OCI-LY7 (cell line): ENCODE data around the gene UBL4A.

Experiments
- CTCF ChIP-seq: fragments of 200-600 bp; sonication (generic); conservative IDR thresholded peaks from 2 replicates; pipeline ENCODE4 v1.5.1; 2014; ENCODE audit warnings: mild to moderate bottlenecking, antibody characterized with exemption, low read length, moderate library complexity, mixed read lengths
- EZH2phosphoT487 ChIP-seq: fragments of 200-600 bp; sonication (generic); IDR thresholded peaks from 2 replicates; pipeline ENCODE4 v1.6.1; 2018; ENCODE audit warnings: low read depth, borderline replicate concordance, mild to moderate bottlenecking, mixed run types, antibody characterized with exemption, low read length, moderate library complexity, mixed read lengths

DNA sequence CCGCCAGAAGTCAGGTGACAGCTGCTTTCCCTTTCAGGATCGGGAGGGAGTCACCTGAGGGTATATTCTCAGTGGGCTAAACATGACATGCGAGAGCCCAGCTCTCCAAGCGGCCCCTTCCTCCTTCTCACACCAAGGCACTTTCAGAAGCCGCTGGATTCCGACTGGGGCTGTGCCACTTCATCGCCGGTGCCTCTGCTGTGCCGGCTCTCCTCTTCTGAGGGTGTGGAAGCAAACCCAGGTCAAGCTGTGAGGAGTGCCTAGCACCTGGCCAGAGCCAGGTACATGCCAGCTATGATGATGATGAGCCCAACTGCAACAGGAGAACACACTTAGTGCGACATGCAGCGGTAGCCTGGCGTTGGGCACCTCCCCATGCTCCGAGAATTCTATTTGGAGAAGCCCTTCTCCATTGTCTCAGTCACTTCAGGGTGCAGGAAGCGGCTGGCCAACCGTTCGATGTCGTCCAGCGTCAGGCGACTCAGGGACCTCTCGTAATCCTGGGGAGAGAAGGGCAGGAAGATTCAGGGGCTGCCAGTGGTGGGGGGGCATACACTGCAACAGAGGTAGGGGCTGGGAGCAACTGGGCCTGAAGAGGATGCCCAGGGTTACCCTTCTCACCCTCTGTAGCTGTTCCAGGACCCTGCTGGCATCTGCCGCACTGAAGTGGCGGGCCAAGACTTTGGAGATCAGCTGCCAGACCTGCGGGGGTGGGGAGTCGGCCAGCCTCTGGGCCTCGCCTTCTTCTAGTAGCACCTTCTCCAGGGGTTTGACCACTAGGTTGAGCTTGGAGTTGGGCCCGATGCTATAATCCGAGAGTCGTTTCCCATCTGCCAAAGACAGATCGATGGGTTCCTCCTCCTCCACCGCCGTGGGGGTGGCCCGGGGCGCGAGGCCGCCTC is 1.0 kb downstream of the UBL4A start:
- TF ChIP-seq CTCF = no peak
- TF ChIP-seq EZH2phosphoT487 = no peak
